Nephron progenitor cell (in vitro differentiated cells): Measurements from ENCODE around the gene ZNF346.

ENCODE experiments used
- DNase-seq: peaks from one replicate; pipeline ENCODE4 v3.0.0; 2021
- H3K27ac Mint-ChIP-seq: 2 replicates; pipeline ENCODE4 v1.8.0; 2021; ENCODE audit warnings: mild to moderate bottlenecking, moderate library complexity, mixed read lengths
- H3K27me3 Mint-ChIP-seq: 2 replicates; pipeline ENCODE4 v1.8.0; 2021; ENCODE audit warnings: mild to moderate bottlenecking, low read depth, mixed read lengths; ENCODE audit not compliant: poor library complexity
- H3K36me3 Mint-ChIP-seq: 2 replicates; pipeline ENCODE4 v1.8.0; 2021; ENCODE audit warnings: low read depth, mixed read lengths
- H3K4me1 Mint-ChIP-seq: 2 replicates; pipeline ENCODE4 v1.8.0; 2021; ENCODE audit warnings: mixed read lengths
- H3K4me3 Mint-ChIP-seq: 2 replicates; pipeline ENCODE4 v1.8.0; 2021; ENCODE audit warnings: mild to moderate bottlenecking, moderate library complexity, mixed read lengths
- H3K9me3 Mint-ChIP-seq: 2 replicates; pipeline ENCODE4 v1.8.0; 2021; ENCODE audit warnings: mild to moderate bottlenecking, moderate library complexity, mixed read lengths
- TF ChIP-seq, protein P1 (sequence below): fragments of 200-600 bp; sonication (generic); IDR thresholded peaks from 2 replicates; pipeline ENCODE4 v1.5.0; 2021; ENCODE audit warnings: antibody characterized with exemption

Gene ZNF346

GRCh38 chr5:177006265-177006972 lies 16.1 kb upstream of the ZNF346 start, which contains the start of gene UIMC1:
Gene UIMC1 (minus strand): TSS chr5:177006779. CDS start chr5:176982615, 24,164 bp downstream.
- Mint-ChIP-seq H3K27ac (peak within 1 kb of the TSS; percentile 77), H3K4me1 (peaks cover 21% of the 10 kb centered on the region), H3K36me3 (peaks cover 8% of the 10 kb centered on the region), H3K27me3 (peaks cover 15% of the 10 kb centered on the region), H3K4me3 (peak within 1 kb of the TSS; percentile 93), H3K9me3 (peaks cover under 1% of the 10 kb centered on the region)
- DNase-seq = peak; percentile 96
- TF ChIP-seq, protein P1, sequence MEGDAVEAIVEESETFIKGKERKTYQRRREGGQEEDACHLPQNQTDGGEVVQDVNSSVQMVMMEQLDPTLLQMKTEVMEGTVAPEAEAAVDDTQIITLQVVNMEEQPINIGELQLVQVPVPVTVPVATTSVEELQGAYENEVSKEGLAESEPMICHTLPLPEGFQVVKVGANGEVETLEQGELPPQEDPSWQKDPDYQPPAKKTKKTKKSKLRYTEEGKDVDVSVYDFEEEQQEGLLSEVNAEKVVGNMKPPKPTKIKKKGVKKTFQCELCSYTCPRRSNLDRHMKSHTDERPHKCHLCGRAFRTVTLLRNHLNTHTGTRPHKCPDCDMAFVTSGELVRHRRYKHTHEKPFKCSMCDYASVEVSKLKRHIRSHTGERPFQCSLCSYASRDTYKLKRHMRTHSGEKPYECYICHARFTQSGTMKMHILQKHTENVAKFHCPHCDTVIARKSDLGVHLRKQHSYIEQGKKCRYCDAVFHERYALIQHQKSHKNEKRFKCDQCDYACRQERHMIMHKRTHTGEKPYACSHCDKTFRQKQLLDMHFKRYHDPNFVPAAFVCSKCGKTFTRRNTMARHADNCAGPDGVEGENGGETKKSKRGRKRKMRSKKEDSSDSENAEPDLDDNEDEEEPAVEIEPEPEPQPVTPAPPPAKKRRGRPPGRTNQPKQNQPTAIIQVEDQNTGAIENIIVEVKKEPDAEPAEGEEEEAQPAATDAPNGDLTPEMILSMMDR = no peak

DNA sequence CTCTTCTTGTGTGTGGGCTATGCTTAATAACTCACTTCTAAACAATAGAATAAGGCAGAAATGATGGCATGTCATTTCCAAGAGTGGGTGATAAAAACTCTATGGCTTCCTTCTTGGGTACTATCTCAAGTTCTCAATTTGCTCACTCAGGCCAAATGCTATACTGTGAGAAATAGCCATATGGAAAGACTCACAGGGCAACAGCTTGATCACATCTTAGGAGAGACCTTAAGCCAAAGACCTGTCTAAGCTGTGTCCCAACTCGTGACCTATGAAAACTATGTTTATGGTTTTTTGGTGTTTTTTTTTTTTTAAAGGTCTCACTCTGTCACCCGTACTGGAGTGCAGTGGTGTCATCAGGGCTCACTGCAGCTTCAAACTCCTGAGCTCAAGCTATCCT lies 13.8 kb upstream of the ZNF346 start:
- no peak for DNase-seq
- H3K27ac Mint-ChIP-seq = no peak overlapping the region
- H3K36me3 Mint-ChIP-seq = peaks cover under 1% of the 10 kb centered on the region
- TF ChIP-seq, protein P1 = no peak
- H3K9me3 Mint-ChIP-seq = no peaks in the 10 kb centered on the region
- peaks cover 15% of the 10 kb centered on the region for H3K27me3 Mint-ChIP-seq
- peaks cover 16% of the 10 kb centered on the region for H3K4me1 Mint-ChIP-seq
- no peak overlapping the region for H3K4me3 Mint-ChIP-seq

GRCh38 chr5:177010153-177010552 lies 12.3 kb upstream of the ZNF346 start:
- Mint-ChIP-seq H3K27me3 (peaks cover 20% of the 10 kb centered on the region), H3K9me3 (no peaks in the 10 kb centered on the region), H3K27ac (no peak overlapping the region), H3K36me3 (no peaks in the 10 kb centered on the region), H3K4me3 (no peak overlapping the region), H3K4me1 (peaks cover 7% of the 10 kb centered on the region)
- TF ChIP-seq, protein P1 = no peak
- DNase-seq = no peak

GRCh38 chr5:177015156-177015555 lies 7.3 kb upstream of the ZNF346 start:
- H3K36me3 Mint-ChIP-seq = no peaks in the 10 kb centered on the region
- no peak for DNase-seq
- peaks cover 5% of the 10 kb centered on the region for H3K27me3 Mint-ChIP-seq
- no peaks in the 10 kb centered on the region for H3K4me1 Mint-ChIP-seq
- TF ChIP-seq, protein P1 = no peak
- no peak overlapping the region for H3K4me3 Mint-ChIP-seq
- no peak overlapping the region for H3K27ac Mint-ChIP-seq
- H3K9me3 Mint-ChIP-seq = no peaks in the 10 kb centered on the region

- no peak for DNase-seq
- H3K36me3 Mint-ChIP-seq = no peaks in the 10 kb centered on the region
- peaks cover 9% of the 10 kb centered on the region for H3K27me3 Mint-ChIP-seq
- H3K9me3 Mint-ChIP-seq = no peaks in the 10 kb centered on the region
- H3K4me3 Mint-ChIP-seq = no peak overlapping the region
- TF ChIP-seq, protein P1 = no peak
- no peak overlapping the region for H3K27ac Mint-ChIP-seq
- H3K4me1 Mint-ChIP-seq = peaks cover 17% of the 10 kb centered on the region
Measured at GRCh38 chr5:177018341-177018740, 4.2 kb upstream of the ZNF346 start.

- H3K36me3 Mint-ChIP-seq = peaks cover 8% of the 10 kb centered on the region
Measured at GRCh38 chr5:177020033-177020432, 2.5 kb upstream of the ZNF346 start.

More at GRCh38 chr5:177020033-177020432, 2.5 kb upstream of the ZNF346 start:
- peaks cover 31% of the 10 kb centered on the region for H3K4me1 Mint-ChIP-seq
- no peak overlapping the region for H3K27ac Mint-ChIP-seq
- H3K9me3 Mint-ChIP-seq = no peaks in the 10 kb centered on the region
- H3K27me3 Mint-ChIP-seq = peaks cover 4% of the 10 kb centered on the region
- DNase-seq = no peak
- H3K4me3 Mint-ChIP-seq = no peak overlapping the region
- TF ChIP-seq, protein P1 = no peak
